GM20000 (cell line): ENCODE measurements around the gene CMTM3.
"Not testable (repeated sequence)": the region's sequence is repeated elsewhere in the genome, so short reads cannot be mapped to it uniquely, and the experiment has no call there.

Experiments
- DNase-seq: peaks from one replicate; pipeline ENCODE4 v3.0.0; 2012; ENCODE audit warnings: low spot score
- TF ChIP-seq, protein P1 (sequence below): IDR thresholded peaks from 2 replicates; pipeline ENCODE4 v1.5.1; 2012; ENCODE audit warnings: mild to moderate bottlenecking, control low read depth; ENCODE audit errors: extremely low read depth, missing control alignments

The CMTM3 gene

DNA sequence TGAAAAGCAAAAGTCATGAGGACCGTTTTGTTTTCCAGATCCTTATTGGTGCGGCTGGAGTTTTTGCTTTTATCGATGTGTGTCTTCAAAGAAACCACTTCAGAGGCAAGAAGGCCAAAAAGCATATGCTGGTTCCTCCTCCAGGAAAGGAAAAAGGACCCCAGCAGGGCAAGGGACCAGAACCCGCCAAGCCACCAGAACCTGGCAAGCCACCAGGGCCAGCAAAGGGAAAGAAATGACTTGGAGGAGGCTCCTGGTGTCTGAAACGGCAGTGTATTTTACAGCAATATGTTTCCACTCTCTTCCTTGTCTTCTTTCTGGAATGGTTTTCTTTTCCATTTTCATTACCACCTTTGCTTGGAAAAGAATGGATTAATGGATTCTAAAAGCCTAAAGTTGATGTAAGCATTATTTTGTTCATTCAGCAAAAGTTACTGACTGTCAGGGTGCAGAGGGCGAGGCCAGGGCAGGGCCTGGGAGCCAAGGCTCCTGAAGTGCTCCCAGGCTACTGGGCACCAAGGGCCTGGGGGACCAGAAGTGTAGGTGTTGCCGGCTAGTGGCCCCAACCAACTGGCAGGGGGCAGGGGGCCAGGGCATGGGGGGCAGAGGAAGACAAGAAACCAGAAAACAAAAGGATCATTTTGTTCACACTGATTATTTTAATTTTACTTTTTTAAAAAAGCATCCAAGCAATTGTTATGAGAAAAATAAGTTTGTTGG lies 16.5 kb upstream of the CMTM3 start:
- TF ChIP-seq, protein P1, sequence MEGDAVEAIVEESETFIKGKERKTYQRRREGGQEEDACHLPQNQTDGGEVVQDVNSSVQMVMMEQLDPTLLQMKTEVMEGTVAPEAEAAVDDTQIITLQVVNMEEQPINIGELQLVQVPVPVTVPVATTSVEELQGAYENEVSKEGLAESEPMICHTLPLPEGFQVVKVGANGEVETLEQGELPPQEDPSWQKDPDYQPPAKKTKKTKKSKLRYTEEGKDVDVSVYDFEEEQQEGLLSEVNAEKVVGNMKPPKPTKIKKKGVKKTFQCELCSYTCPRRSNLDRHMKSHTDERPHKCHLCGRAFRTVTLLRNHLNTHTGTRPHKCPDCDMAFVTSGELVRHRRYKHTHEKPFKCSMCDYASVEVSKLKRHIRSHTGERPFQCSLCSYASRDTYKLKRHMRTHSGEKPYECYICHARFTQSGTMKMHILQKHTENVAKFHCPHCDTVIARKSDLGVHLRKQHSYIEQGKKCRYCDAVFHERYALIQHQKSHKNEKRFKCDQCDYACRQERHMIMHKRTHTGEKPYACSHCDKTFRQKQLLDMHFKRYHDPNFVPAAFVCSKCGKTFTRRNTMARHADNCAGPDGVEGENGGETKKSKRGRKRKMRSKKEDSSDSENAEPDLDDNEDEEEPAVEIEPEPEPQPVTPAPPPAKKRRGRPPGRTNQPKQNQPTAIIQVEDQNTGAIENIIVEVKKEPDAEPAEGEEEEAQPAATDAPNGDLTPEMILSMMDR = no peak
- no peak for DNase-seq

DNA sequence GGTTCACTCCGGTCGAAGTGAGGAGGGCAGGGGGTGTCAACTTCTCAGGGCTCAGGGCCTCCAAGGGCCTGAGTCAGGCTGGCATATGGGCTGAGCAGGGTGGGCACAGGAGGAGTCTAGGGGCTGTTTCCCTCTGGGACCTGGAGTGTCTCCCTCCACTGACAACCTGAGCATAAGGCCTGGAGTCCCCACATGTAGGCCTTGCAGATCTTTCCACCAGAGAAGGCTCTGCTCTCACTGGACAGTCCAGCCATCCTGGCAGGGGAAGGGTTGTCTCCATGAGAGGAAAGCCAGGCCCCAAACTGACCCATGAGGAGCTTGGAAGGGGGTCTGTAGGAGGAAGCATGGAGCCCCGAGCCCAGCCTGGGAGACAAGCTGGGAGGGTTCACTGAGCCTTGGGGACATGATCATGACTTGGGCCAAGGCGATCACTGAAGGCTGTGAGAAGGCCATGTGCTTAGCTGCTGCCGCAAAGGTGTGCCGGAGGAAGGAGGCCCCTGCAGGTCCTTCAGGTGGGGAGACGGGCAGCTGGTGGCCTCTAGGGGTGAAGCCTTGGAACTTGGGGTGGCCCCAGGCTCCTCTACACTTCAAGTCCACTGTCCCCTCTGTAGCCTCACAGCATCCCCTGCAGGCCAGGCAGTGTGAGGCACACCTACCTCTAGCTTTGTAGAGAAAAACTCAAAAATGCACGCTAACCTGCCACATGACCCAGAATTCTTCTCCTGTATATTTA lies 15.4 kb upstream of the CMTM3 start:
- DNase-seq = peak; percentile 82
- TF ChIP-seq, protein P1 = peak; percentile 86

DNA sequence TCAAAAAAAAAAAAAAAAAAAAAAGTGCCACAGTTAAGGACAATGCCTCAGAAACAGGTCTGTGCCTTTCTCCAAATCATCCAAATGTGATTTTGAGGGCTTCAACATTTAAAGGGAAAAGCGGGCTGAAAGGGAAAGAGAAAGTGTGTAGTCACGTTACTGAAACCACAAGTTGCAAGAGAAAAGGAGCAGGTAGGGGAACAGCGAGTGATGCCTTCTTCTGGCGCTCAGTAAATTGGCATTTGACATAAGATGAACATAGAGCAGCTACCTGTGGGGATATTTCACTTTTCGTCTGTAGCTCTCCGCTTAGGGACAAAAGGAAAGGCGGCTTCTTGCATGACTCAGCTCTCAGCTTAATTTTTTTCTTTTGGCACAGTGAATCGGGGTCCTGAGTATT lies 14.2 kb upstream of the CMTM3 start:
- TF ChIP-seq, protein P1 = no peak
- DNase-seq = no peak

DNA sequence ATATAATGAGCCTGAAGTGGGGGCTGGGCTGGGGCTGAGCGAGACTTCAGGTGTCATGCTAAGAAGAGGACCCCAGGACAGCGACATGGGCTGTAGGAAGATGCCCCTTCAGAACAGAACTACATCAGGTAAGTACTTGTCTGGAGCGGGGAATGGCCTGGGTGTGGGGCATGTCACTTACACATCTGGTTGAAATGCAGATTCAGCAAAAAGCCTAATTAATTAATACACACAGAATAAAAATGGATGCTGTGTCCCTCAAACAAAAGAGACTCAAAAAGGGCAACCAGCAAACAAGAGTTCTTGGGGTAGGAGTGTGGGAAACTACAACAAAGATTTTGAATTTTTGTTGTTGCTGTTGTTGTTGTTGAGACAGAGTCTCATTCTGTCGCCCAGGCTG lies 13.5 kb upstream of the CMTM3 start:
- DNase-seq = no peak
- TF ChIP-seq, protein P1 = no peak

DNA sequence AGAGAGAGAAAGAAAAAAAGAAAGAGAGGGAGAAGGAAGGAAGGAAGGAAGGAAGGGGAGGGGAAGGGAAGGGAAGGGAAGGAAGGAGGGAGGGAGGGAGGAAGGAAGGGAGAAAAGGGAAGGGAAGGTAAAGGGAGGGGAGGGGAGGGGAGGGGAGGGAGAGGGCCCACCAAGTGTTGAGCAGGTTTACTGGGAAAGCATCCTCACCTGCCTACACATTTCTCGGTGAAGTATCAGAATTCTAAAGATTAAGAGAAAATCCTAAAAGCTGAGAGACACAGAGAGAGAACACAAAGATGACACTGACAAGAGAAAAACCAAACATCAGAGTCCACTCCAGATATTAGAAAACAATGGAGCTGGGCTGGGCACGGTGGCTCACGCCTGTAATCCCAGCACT lies 12.3 kb upstream of the CMTM3 start:
- DNase-seq = no peak
- TF ChIP-seq, protein P1 = no peak

DNA sequence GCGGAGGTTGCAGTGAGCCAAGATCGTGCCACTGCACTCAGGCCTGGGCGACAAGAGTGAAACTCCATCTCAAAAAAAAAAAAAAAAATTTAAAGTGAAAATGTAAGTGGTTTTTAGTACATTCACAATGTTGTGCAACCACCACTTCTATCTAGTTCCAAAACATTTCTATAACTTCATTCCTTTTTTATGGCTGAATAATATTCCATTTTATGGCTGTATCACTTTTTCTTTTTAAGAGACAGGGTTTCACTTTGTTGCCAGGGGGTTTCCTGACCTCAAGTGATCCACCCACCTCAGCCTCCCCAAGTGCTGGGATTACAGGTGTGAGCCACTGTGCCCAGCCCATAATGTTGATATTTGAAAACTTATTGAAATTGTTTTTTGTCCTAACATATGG lies 11.7 kb upstream of the CMTM3 start:
- no peak for DNase-seq
- TF ChIP-seq, protein P1 = no peak

DNA sequence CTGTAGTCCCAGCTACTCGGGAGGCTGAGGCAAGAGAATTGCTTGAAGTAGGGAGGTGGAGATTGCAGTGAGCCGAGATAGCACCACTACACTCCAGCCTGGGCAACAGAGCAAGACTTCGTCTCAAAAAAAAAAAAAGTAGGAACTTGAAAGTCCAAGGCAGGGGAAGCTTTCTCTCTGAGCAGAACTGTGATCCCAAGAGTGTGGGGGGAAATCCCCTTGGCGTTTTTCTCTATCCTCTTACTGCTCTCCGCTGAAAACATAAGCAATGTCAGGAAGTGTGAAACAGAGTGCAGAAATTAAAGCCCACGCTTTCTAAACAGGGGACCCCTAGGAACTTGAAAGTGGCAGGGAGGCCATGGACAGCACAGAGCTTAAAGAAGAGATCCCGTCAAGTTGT lies 9.8 kb upstream of the CMTM3 start:
- DNase-seq = no peak
- TF ChIP-seq, protein P1 = no peak

DNA sequence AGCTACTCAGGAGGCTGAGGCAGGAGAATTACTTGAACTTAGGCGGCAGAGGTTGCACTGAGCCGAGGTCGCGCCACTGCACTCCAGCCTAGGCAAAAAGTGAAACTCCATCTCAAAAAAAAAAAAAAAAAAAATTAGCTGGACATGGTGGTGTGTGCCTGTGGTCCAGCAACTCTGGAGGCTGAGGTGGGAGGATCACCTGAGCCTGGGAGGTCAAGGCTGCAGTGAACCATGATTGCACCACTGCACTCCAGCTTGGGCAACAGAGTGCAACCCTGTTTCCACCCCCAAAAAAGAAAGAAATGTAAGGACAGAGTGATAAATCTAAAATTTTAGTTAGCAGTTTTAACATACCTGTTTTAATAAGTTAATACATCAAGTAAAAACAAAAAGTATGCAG lies 7.9 kb upstream of the CMTM3 start:
- not testable (repeated sequence) for DNase-seq
